AG09309 (cell line): ENCODE results near the gene PPCDC.

Experiments
- DNase-seq: peaks from one replicate; pipeline ENCODE4 v3.0.0-alpha.2; 2010; ENCODE audit warnings: low read depth
- H3K4me3 ChIP-seq: 2 replicates; pipeline ENCODE4 v1.5.1; 2011; ENCODE audit warnings: mild to moderate bottlenecking, low read depth, low read length, moderate library complexity; ENCODE audit not compliant: control insufficient read depth
- TF ChIP-seq, protein P1 (sequence below): IDR thresholded peaks from 2 replicates; pipeline ENCODE4 v1.5.1; 2011; ENCODE audit warnings: mild to moderate bottlenecking, low read depth, low read length, inconsistent platforms; ENCODE audit not compliant: insufficient read depth, control insufficient read depth; ENCODE audit errors: missing control alignments

The PPCDC gene

GRCh38 chr15:75034615-75035014 is 11.2 kb downstream of the PPCDC start:
- DNase-seq = no peak
- H3K4me3 ChIP-seq = no peak overlapping the region
- TF ChIP-seq, protein P1, sequence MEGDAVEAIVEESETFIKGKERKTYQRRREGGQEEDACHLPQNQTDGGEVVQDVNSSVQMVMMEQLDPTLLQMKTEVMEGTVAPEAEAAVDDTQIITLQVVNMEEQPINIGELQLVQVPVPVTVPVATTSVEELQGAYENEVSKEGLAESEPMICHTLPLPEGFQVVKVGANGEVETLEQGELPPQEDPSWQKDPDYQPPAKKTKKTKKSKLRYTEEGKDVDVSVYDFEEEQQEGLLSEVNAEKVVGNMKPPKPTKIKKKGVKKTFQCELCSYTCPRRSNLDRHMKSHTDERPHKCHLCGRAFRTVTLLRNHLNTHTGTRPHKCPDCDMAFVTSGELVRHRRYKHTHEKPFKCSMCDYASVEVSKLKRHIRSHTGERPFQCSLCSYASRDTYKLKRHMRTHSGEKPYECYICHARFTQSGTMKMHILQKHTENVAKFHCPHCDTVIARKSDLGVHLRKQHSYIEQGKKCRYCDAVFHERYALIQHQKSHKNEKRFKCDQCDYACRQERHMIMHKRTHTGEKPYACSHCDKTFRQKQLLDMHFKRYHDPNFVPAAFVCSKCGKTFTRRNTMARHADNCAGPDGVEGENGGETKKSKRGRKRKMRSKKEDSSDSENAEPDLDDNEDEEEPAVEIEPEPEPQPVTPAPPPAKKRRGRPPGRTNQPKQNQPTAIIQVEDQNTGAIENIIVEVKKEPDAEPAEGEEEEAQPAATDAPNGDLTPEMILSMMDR = no peak

DNA sequence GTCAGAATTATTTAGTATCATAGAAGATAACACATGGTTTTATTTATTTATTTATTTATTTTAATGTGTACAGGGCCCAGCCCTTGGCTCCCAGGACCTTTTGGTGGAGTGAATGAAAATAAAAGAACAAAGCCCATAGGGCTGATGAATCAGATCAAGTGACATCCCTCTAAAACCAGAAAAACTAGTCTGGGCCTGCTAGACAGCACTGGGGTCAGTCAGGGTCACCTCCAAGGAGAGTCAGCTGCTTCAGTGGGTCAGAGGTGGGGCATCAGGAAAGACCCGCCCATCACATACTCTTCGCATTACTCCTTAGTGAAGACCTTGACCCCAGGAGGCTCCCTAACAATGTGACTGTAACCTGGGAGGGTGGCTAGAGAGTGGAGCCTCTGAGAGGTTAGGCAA is 12.8 kb downstream of the PPCDC start:
- no peak for DNase-seq
- no peak overlapping the region for H3K4me3 ChIP-seq
- TF ChIP-seq, protein P1 = no peak

GRCh38 chr15:75037685-75038084 is 14.3 kb downstream of the PPCDC start:
- DNase-seq = no peak
- no peak overlapping the region for H3K4me3 ChIP-seq
- TF ChIP-seq, protein P1 = no peak

- no peak for DNase-seq
- no peak overlapping the region for H3K4me3 ChIP-seq
- TF ChIP-seq, protein P1 = no peak
These were observed 14.8 kb downstream of the PPCDC start for GRCh38 chr15:75038231-75038630.

GRCh38 chr15:75042730-75043508 is 19.5 kb downstream of the PPCDC start:
- DNase-seq = no peak
- no peak overlapping the region for H3K4me3 ChIP-seq
- TF ChIP-seq, protein P1 = peak; percentile 32

- no peak overlapping the region for H3K4me3 ChIP-seq
- TF ChIP-seq, protein P1 = peak; percentile 73
- peak; percentile 99 for DNase-seq
These were observed 20.3 kb downstream of the PPCDC start for GRCh38 chr15:75043509-75044257.
